AG09319 (cell line): ENCODE results near the gene XPA.

Source experiments
- DNase-seq: peaks from one replicate; pipeline ENCODE4 v3.0.0-alpha.2; 2010; ENCODE audit warnings: low read depth; ENCODE audit errors: extremely low read depth
- CTCF ChIP-seq: IDR thresholded peaks from 2 replicates; pipeline ENCODE4 v1.5.1; 2011; ENCODE audit warnings: low read depth, mild to moderate bottlenecking, inconsistent platforms, low read length, moderate library complexity

The XPA gene

DNA sequence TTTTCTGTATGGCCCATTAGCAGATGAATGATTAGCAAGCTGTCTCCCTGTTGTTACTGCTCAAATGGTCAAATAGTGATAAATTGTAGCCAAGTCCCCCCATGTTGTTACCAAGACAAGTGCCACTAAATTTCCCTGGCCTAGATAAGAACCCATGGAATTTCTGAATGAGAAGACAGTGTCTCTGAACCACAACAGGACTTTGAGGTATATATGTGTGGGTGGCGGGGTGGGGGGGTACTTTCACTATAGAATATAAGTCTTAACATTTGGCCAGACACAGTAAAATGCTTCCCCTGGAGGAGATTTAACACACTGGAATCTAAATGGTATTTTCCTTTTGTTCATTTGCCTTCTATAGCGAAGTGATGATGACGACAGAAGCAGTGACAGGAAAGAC lies 28.7 kb downstream of the XPA start:
- no peak for TF ChIP-seq CTCF
- DNase-seq: no peak

DNA sequence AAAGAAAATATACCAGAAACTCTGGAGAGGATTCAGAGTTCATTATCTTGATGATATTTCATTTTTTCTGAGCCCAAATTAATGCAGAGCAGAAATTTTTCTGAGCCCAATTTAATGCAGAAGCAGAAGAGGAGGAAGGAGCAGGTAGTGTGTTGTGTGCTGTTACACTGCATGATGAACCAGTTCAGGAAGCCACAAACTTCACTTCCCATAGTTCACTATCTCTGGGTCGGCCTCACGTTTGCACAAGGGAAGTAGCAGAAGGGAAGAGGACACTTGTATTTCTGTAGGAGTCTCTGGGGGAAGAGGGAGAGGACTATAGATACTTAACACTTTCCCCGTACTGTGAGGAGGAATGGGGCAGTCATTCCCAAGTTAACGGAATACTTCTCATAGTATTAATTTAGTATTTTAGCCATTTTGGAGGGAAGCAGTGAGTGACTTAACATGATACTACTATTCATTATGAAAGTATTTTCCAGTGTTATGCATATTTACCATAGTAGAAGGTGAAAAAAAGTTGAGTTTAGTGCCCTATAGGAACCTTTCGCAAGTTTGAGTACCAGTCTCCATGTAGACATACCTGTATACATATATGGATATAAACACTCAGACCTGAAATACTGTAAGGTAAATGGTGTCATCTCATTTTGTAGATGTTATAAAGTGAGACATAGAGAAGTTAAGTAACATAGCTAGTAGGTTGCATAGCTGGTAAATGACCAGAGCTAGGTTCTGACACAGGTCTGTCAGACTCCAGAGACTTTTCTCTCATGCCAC lies 30.0 kb downstream of the XPA start:
- no peak for DNase-seq

DNA sequence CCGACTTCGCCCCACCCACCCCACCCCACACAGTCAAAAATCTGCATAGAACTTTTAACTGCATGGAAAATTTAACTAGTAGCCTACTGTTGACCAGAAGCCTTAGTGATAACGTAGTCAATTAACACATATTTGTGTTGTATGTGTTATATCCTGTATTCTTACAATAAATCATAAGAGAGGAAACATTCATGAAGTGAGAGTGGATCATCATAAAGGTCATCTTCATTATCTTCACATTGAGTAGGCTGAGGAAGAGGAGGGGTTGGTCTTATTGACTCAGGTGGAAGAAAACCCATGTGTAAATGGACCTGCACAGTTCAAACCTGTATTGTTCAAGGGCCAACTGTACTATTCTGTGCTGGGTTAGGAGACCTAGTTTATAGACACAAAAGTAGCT lies 31.4 kb downstream of the XPA start:
- no peak for TF ChIP-seq CTCF
- no peak for DNase-seq

More for the DNA sequence above, 30.0 kb downstream of the XPA start:
- TF ChIP-seq CTCF: no peak

- no peak for TF ChIP-seq CTCF
- DNase-seq: no peak
These were observed 36.3 kb downstream of the XPA start for GRCh38 chr9:97660847-97661246.

- no peak for TF ChIP-seq CTCF
- no peak for DNase-seq
These were observed 36.8 kb downstream of the XPA start for GRCh38 chr9:97660340-97660739.

DNA sequence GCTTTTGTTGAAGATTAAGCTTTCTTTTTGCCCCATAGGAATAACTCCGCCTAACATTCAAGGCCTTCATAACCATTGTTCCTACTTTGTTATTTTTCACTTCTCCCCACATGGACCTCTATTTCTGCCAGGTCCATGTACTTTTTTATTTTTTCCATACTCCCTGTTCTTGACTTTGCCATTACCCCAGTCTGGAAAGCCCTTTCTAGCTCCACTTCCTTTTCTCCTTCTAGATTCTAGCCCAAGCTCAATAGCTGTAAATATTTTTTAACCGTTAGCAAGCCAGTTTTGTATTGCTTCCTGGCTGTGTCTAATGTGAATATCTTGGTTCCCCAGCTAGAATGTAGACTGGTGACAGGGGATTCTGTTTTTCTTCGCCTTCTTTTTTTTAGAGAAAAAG lies 37.4 kb downstream of the XPA start:
- TF ChIP-seq CTCF: no peak
- no peak for DNase-seq

DNA sequence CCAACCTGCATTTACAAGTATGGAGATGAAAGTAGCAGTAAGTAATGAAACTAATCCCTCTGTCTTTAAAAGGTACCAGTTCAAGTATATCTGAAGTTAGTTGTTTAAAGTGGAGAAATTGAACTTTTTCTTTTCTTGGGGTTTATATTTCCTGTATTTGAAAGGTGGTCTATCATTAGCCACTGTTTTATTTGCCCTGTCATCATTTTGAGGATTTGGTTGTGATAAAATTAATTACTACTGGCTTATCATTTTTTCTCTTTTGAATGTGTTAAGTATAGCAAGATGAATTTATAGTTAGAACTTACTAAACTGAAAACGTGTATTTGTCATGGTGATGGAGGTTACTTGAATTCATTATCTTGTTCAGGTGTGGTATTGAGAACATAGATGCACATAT lies 38.4 kb downstream of the XPA start:
- DNase-seq: no peak
- no peak for TF ChIP-seq CTCF
